ENCODE data around the gene HIC1.

- TF ChIP-seq CTCF (IDR thresholded peaks at IDR 0.05), result no peak
- no peak for TF ChIP-seq POLR2A (IDR thresholded peaks at IDR 0.05)
Observed at GRCh38 chr17:2016494-2016893, 38.4 kb upstream of the HIC1 start.
